HepG2 (cell line): ENCODE results near the gene SMTNL1. TPM values are rescaled to one million over a fixed set of nuclear protein-coding genes. Genes with fewer than 3 reads are reported as not detected.

Source experiments
- ASH2L ChIP-seq: fragments of 300-600, 200-600 bp; sonication (generic); IDR thresholded peaks from 2 replicates; pipeline ENCODE4 v1.7.0; 2017; ENCODE audit warnings: low read depth, mild to moderate bottlenecking, moderate library complexity, mixed read lengths, low read length; ENCODE audit not compliant: insufficient read length
- CHD2 ChIP-seq: IDR thresholded peaks from 2 replicates; pipeline ENCODE4 v1.6.1; 2011; ENCODE audit warnings: low read depth, low read length, improper control_type of control experiment
- GLMP ChIP-seq: sonication (generic); formaldehyde crosslinking; IDR thresholded peaks from 2 replicates; pipeline ENCODE4 v1.9.0; 2021; ENCODE audit warnings: missing genetic modification reagents, mild to moderate bottlenecking, borderline replicate concordance
- HDAC6 ChIP-seq: fragments of 200-600 bp; sonication (generic); IDR thresholded peaks from 2 replicates; pipeline ENCODE4 v1.7.0; 2017; ENCODE audit warnings: mild to moderate bottlenecking, antibody characterized with exemption, low read length, low read depth
- HOXA5 ChIP-seq: sonication (generic); formaldehyde crosslinking; IDR thresholded peaks from 2 replicates; pipeline ENCODE4 v1.4.0; 2020; ENCODE audit warnings: missing genetic modification reagents
- MAFG ChIP-seq: sonication (generic); formaldehyde crosslinking; IDR thresholded peaks from 2 replicates; pipeline ENCODE4 v1.5.1; 2020; ENCODE audit warnings: mild to moderate bottlenecking, missing genetic modification reagents
- MBD4 ChIP-seq: IDR thresholded peaks from 2 replicates; pipeline ENCODE4 v1.6.1; 2012; ENCODE audit warnings: low read length, inconsistent platforms, borderline replicate concordance
- MYC ChIP-seq: sonication (generic); formaldehyde crosslinking; IDR thresholded peaks from 2 replicates; pipeline ENCODE4 v1.9.0; 2021; ENCODE audit warnings: missing genetic modification reagents, borderline replicate concordance
- SETDB1 ChIP-seq: sonication (generic); formaldehyde crosslinking; IDR thresholded peaks from 2 replicates; pipeline ENCODE4 v1.5.1; 2020; ENCODE audit warnings: missing genetic modification reagents, mild to moderate bottlenecking, borderline replicate concordance
- SRSF1 ChIP-seq: fragments of 200-400 bp; formaldehyde crosslinking; optimal IDR thresholded peaks from 2 replicates; pipeline ENCODE3; 2017; ENCODE audit warnings: mild to moderate bottlenecking, low read depth, low read length, moderate library complexity
- STAT5B ChIP-seq: sonication (generic); formaldehyde crosslinking; IDR thresholded peaks from 2 replicates; pipeline ENCODE4 v1.4.0; 2020; ENCODE audit warnings: missing genetic modification reagents
- ZC3H4 ChIP-seq: sonication (generic); formaldehyde crosslinking; IDR thresholded peaks from 2 replicates; pipeline ENCODE4 v1.4.0; 2020; ENCODE audit warnings: missing genetic modification reagents, borderline replicate concordance
- ZFP36 ChIP-seq: fragments of 150-350 bp; IDR thresholded peaks from 2 replicates; pipeline ENCODE4 v1.6.1; 2018; ENCODE audit warnings: borderline replicate concordance, low read length, low read depth; ENCODE audit not compliant: partially characterized antibody
- ZFP41 ChIP-seq: sonication (generic); formaldehyde crosslinking; IDR thresholded peaks from 2 replicates; pipeline ENCODE4 v1.4.0; 2020; ENCODE audit warnings: mild to moderate bottlenecking, missing genetic modification reagents, borderline replicate concordance
- ZHX1 ChIP-seq: sonication (generic); formaldehyde crosslinking; IDR thresholded peaks from 2 replicates; pipeline ENCODE4 v1.8.1; 2022; ENCODE audit warnings: low read depth, mild to moderate bottlenecking, missing genetic modification reagents
- ZNF383 ChIP-seq: sonication (generic); formaldehyde crosslinking; IDR thresholded peaks from 2 replicates; pipeline ENCODE4 v1.4.0; 2020; ENCODE audit warnings: missing genetic modification reagents, mild to moderate bottlenecking, borderline replicate concordance
- ZNF468 ChIP-seq: sonication (generic); formaldehyde crosslinking; IDR thresholded peaks from 2 replicates; pipeline ENCODE4 v1.8.0; 2022; ENCODE audit warnings: mild to moderate bottlenecking, moderate library complexity, missing genetic modification reagents
- ZNF549 ChIP-seq: sonication (generic); formaldehyde crosslinking; IDR thresholded peaks from 2 replicates; pipeline ENCODE4 v1.5.0; 2020; ENCODE audit warnings: missing genetic modification reagents
- ZNF816 ChIP-seq: sonication (generic); formaldehyde crosslinking; IDR thresholded peaks from 2 replicates; pipeline ENCODE4 v1.8.0; 2022; ENCODE audit warnings: missing genetic modification reagents, mild to moderate bottlenecking, borderline replicate concordance
- ZNF879 ChIP-seq: sonication (generic); formaldehyde crosslinking; IDR thresholded peaks from 2 replicates; pipeline ENCODE4 v1.8.1; 2023; ENCODE audit warnings: missing genetic modification reagents
- polyA plus RNA-seq, 8 experiments: library from polyadenylated mRNA; depleted of rRNA in 3 of 8; stranded (reverse) in 7 of 8; unstranded in 1 of 8; fragments of >200 nt; fragmentation: Illumina TruSeq in 4 of 8; extraction: Trizol in 4 of 8; gene quantifications; 2 replicates each; pipeline versions ENCODE4 v1.2.1 to v1.2.3, GENCODE V29; 2011 to 2016; ENCODE audit warnings: low read depth in 4 of 8, missing spikeins in 1 of 8, mixed read lengths in 1 of 8; ENCODE audit not compliant: insufficient read depth in 1 of 8
- total RNA-seq, 5 experiments: library from RNA; depleted of rRNA; stranded (reverse); fragments of >200 nt; fragmentation: Illumina TruSeq; extraction: Trizol; gene quantifications; 2 replicates each; pipeline ENCODE4 v1.2.3, GENCODE V29; 2016; ENCODE audit warnings: low read depth in 1 of 5
- TF ChIP-seq, protein P1 (sequence below): IDR thresholded peaks from 2 replicates; pipeline ENCODE4 v1.6.1; 2018; ENCODE audit warnings: missing genetic modification reagents
- TF ChIP-seq, protein P2 (sequence below): fragments of 450-650 bp; IDR thresholded peaks from 2 replicates; pipeline ENCODE4 v1.6.1; 2017

SMTNL1 gene
- total and polyA plus RNA-seq, 2 of the 13 experiments (the other 11 are each of a cell fraction or from before 2014, with no cell fraction given) = 0.04 TPM; not detected in 1

- 0 out of 2 replicates have a peak, but pooled peaks have one; percentile 54 for TF ChIP-seq GLMP (CRISPR knock-in tag)
- TF ChIP-seq ZNF383 (CRISPR knock-in tag) = no peak
- TF ChIP-seq HDAC6 = no peak
- peak; percentile 24; the same call in 1 of the 2 replicates for TF ChIP-seq ZFP41 (CRISPR knock-in tag)
- no peak for TF ChIP-seq MAFG (CRISPR knock-in tag)
- TF ChIP-seq STAT5B (CRISPR knock-in tag) = no peak
- TF ChIP-seq ZNF879 (CRISPR knock-in tag) = peak; percentile 14; the same call in 1 of the 2 replicates
- TF ChIP-seq, protein P1, sequence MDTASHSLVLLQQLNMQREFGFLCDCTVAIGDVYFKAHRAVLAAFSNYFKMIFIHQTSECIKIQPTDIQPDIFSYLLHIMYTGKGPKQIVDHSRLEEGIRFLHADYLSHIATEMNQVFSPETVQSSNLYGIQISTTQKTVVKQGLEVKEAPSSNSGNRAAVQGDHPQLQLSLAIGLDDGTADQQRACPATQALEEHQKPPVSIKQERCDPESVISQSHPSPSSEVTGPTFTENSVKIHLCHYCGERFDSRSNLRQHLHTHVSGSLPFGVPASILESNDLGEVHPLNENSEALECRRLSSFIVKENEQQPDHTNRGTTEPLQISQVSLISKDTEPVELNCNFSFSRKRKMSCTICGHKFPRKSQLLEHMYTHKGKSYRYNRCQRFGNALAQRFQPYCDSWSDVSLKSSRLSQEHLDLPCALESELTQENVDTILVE = no peak
- no peak for TF ChIP-seq MBD4
- TF ChIP-seq, protein P2, sequence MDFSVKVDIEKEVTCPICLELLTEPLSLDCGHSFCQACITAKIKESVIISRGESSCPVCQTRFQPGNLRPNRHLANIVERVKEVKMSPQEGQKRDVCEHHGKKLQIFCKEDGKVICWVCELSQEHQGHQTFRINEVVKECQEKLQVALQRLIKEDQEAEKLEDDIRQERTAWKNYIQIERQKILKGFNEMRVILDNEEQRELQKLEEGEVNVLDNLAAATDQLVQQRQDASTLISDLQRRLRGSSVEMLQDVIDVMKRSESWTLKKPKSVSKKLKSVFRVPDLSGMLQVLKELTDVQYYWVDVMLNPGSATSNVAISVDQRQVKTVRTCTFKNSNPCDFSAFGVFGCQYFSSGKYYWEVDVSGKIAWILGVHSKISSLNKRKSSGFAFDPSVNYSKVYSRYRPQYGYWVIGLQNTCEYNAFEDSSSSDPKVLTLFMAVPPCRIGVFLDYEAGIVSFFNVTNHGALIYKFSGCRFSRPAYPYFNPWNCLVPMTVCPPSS = no peak
- no peak for TF ChIP-seq CHD2
- no peak for TF ChIP-seq HOXA5
- no peak for TF ChIP-seq ZNF549 (CRISPR knock-in tag)
- TF ChIP-seq ZHX1 (CRISPR knock-in tag) = no peak
- no peak for TF ChIP-seq SETDB1
- peak; percentile 60 for TF ChIP-seq ASH2L
- no peak for TF ChIP-seq ZC3H4 (CRISPR knock-in tag)
- TF ChIP-seq ZFP36 = no peak
- peak; percentile 47; the same call in 1 of the 2 replicates for TF ChIP-seq ZNF816 (CRISPR knock-in tag)
- peak; percentile 77 for TF ChIP-seq SRSF1
- peak; percentile 83; the same call in 1 of the 2 replicates for TF ChIP-seq MYC
- no peak for TF ChIP-seq ZNF468 (CRISPR knock-in tag)
These were observed 22.7 kb upstream of the SMTNL1 start (continued) for GRCh38 chr11:57514538-57515331.
